ENCODE results near the gene CPAMD8. TPM values are rescaled to one million over a fixed set of nuclear protein-coding genes. Genes with fewer than 3 reads are reported as not detected.

The CPAMD8 gene
- total and polyA plus RNA-seq, 2 donors (not counting 3 experiments of a cell fraction or from before 2014, with no cell fraction given) = 2.2 to 3.9 TPM

DNA sequence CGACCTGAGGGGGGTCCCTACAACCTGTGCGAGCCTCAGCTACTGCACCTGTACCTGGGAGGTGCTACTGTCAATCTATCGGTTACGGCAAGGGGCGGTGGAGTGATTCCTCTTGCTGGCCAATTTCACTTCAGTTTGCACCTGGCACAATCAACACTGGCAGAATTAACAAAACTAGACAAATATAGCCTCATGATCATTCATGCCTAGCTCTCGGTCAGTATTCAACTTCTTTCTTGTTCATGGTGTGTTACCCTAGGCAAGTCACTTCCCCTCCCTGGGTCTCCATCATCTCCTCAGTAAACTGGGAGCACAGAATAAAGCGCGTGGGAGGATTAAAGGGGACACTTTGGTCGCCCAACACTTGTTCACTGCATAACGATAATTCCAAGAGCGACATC, 48.0 kb upstream of the CPAMD8 start:
- POLR2A ChIA-PET = interaction anchor here (0.5 kb wide), 1 partner anchor 338 kb away, joined by 5 read pairs; no protein-coding TSS in a partner anchor
- TSS peak; percentile 49 for BruUV-seq (replicated peaks)
- dilution Hi-C loops (cut with MboI; ENCODE audit: extremely low pct_ligation_motif_present, low sequenced_read_pairs) = no loop called here

More for the DNA sequence above, 48.0 kb upstream of the CPAMD8 start:
- Histone ChIP-seq H4K20me1 (replicated peaks; ENCODE audit: control insufficient read depth, extremely low read depth, insufficient read depth, low read length) (no peaks in the 10 kb centered on the region), H3K4me3 (replicated peaks in 1 of 3; ENCODE audit: insufficient read depth in 1 of 3, low read depth in 1 of 3, low read length in 3 of 3) (peak overlapping the region; percentile 34 to 80 (median 66)), H3K36me3 (ENCODE audit: control insufficient read depth in 2 of 2, extremely low read depth in 1 of 2, insufficient read depth in 2 of 2, low read length in 2 of 2) (no peaks in the 10 kb centered on the region), H2AFZ (ENCODE audit: low read depth, low read length) (peak overlapping the region; percentile 83), H3K4me1 (ENCODE audit: control insufficient read depth, extremely low read depth, insufficient read depth, low read length) (peaks cover 37% of the 10 kb centered on the region), H3K9me1 (replicated peaks; ENCODE audit: control insufficient read depth, extremely low read depth, insufficient read depth, low read length) (no peaks in the 10 kb centered on the region), H3K9me3 (replicated peaks; ENCODE audit: control insufficient read depth, insufficient read depth, low read length) (no peaks in the 10 kb centered on the region), H3K9ac (replicated peaks; ENCODE audit: extremely low read depth, insufficient read depth, low read length) (peak overlapping the region; percentile 77), H3K79me2 (ENCODE audit: control insufficient read depth, insufficient read depth, low read length) (peaks cover 72% of the 10 kb centered on the region), H3K4me2 (ENCODE audit: insufficient read depth, low read length) (peak overlapping the region; percentile 82), H3K27me3 (ENCODE audit: control insufficient read depth in 2 of 2, insufficient read depth in 2 of 2, low read length in 2 of 2) (no peaks in the 10 kb centered on the region), H3K27ac (ENCODE audit: insufficient read depth, low read depth, low read length) (peak overlapping the region; percentile 75)
- no peak for TF ChIP-seq POLR2A (IDR thresholded peaks at IDR 0.05; ENCODE audit: low read depth, low read length)
- TF ChIP-seq, protein P1, sequence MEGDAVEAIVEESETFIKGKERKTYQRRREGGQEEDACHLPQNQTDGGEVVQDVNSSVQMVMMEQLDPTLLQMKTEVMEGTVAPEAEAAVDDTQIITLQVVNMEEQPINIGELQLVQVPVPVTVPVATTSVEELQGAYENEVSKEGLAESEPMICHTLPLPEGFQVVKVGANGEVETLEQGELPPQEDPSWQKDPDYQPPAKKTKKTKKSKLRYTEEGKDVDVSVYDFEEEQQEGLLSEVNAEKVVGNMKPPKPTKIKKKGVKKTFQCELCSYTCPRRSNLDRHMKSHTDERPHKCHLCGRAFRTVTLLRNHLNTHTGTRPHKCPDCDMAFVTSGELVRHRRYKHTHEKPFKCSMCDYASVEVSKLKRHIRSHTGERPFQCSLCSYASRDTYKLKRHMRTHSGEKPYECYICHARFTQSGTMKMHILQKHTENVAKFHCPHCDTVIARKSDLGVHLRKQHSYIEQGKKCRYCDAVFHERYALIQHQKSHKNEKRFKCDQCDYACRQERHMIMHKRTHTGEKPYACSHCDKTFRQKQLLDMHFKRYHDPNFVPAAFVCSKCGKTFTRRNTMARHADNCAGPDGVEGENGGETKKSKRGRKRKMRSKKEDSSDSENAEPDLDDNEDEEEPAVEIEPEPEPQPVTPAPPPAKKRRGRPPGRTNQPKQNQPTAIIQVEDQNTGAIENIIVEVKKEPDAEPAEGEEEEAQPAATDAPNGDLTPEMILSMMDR (IDR thresholded peaks at IDR 0.05; ENCODE audit: extremely low read depth in 1 of 2, insufficient read depth in 1 of 2, low read depth in 1 of 2, low read length in 2 of 2) = no peak
- TF ChIP-seq JUN (IDR thresholded peaks at IDR 0.05; ENCODE audit: borderline replicate concordance, insufficient read depth, insufficient read length, low read depth) = no peak
- no peak for TF ChIP-seq GATA2 (IDR thresholded peaks at IDR 0.05; ENCODE audit: insufficient read depth, insufficient read length, low read depth, low read length)
- TF ChIP-seq POLR2AphosphoS5 (IDR thresholded peaks at IDR 0.05; ENCODE audit: insufficient read depth, low read depth, low read length) = no peak
- no peak for TF ChIP-seq MYC (IDR thresholded peaks at IDR 0.05; ENCODE audit: low read depth, low read length)
- no peak for TF ChIP-seq EZH2 (IDR thresholded peaks at IDR 0.05; ENCODE audit: borderline replicate concordance, low read depth, low read length, severe bottlenecking)
- TF ChIP-seq FOS (IDR thresholded peaks at IDR 0.05; ENCODE audit: borderline replicate concordance, insufficient read depth, low read length) = no peak
- TF ChIP-seq, protein P2, sequence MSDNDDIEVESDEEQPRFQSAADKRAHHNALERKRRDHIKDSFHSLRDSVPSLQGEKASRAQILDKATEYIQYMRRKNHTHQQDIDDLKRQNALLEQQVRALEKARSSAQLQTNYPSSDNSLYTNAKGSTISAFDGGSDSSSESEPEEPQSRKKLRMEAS (IDR thresholded peaks at IDR 0.05; ENCODE audit: insufficient read depth, insufficient read length) = no peak
- intact Hi-C loops (cut with micrococcal nuclease) = loop anchor here (1.0 kb wide), 2 partner anchors 34 to 61 kb away; no protein-coding TSS in a partner anchor
- DNase-seq (ENCODE audit: low read depth, low spot score) (no peak), FAIRE-seq (no peak)
- CTCF ChIA-PET = no interaction called here

All from endothelial cell of umbilical vein (primary cell).